OCI-LY7 (cell line): ENCODE data around the gene CRHR2. TPM values are rescaled to one million over a fixed set of nuclear protein-coding genes. Genes with fewer than 3 reads are reported as not detected.

Experiments used
- BruUV-seq: library from RNA; stranded (reverse); fragments of 400-500 nt; replicated peaks from 2 replicates; lab custom pipeline; 2021; lab: Mats Ljungman, UMichigan
- CTCF ChIA-PET: fragments of 300-600 bp; sonication (Branson Sonifier 250); formaldehyde crosslinking; loops from one replicate; lab custom pipeline; 2022; ENCODE audit warnings: antibody characterized with exemption; ENCODE audit not compliant: unreplicated experiment; lab: Charles Lee
- POLR2A ChIA-PET: fragments of 300-600 bp; sonication (Branson Sonifier 250); formaldehyde crosslinking; loops from one replicate; lab custom pipeline; 2022; ENCODE audit warnings: antibody characterized with exemption; lab: Charles Lee
- DNase-seq: peaks from one replicate; pipeline ENCODE4 v3.0.0-alpha.2; 2015; ENCODE audit warnings: low spot score
- H2AFZ ChIP-seq: fragments of 200-600 bp; sonication (generic), shearing (Covaris generic); 2 replicates; pipeline ENCODE4 v1.6.1; 2014; ENCODE audit warnings: mild to moderate bottlenecking, antibody characterized with exemption, low read length, moderate library complexity
- H3K27ac ChIP-seq: fragments of 200-600 bp; sonication (generic); 2 replicates; pipeline ENCODE4 v1.5.1; 2014; ENCODE audit warnings: mixed run types, low read depth, mild to moderate bottlenecking, moderate library complexity, low read length, inconsistent platforms; ENCODE audit not compliant: poor library complexity, severe bottlenecking
- H3K36me3 ChIP-seq: fragments of 200-600 bp; sonication (generic); 2 replicates; pipeline ENCODE4 v1.6.1; 2014; ENCODE audit warnings: mild to moderate bottlenecking, antibody characterized with exemption, low read length, moderate library complexity, mixed read lengths; ENCODE audit not compliant: insufficient read depth
- H3K4me1 ChIP-seq: fragments of 200-600 bp; sonication (generic); 2 replicates; pipeline ENCODE4 v1.5.1; 2014; ENCODE audit warnings: mild to moderate bottlenecking, low read length; ENCODE audit not compliant: insufficient read depth, poor library complexity, severe bottlenecking
- H3K4me2 ChIP-seq: fragments of 200-600 bp; sonication (generic); 2 replicates; pipeline ENCODE4 v1.6.1; 2014; ENCODE audit warnings: mild to moderate bottlenecking, low read length
- H3K4me3 ChIP-seq: fragments of 200-600 bp; sonication (generic); 2 replicates; pipeline ENCODE4 v1.5.1; 2014; ENCODE audit warnings: mild to moderate bottlenecking, low read depth, low read length; ENCODE audit not compliant: poor library complexity, severe bottlenecking
- H3K79me2 ChIP-seq: fragments of 200-600 bp; sonication (generic); 2 replicates; pipeline ENCODE4 v1.6.1; 2016; ENCODE audit warnings: low read depth, mild to moderate bottlenecking, low read length, moderate library complexity, mixed read lengths; ENCODE audit not compliant: insufficient read depth
- H3K9me2 ChIP-seq: fragments of 200-600 bp; sonication (generic); 2 replicates; pipeline ENCODE4 v1.6.1; 2016; ENCODE audit warnings: mild to moderate bottlenecking, low read length, mixed read lengths; ENCODE audit not compliant: insufficient read depth
- H3K9me3 ChIP-seq: fragments of 200-600 bp; sonication (generic); 2 replicates; pipeline ENCODE4 v1.6.1; 2014; ENCODE audit warnings: mild to moderate bottlenecking, mixed run types, low read length, mixed read lengths
- H4K20me1 ChIP-seq: fragments of 200-600 bp; sonication (generic); 2 replicates; pipeline ENCODE4 v1.6.1; 2014; ENCODE audit warnings: mild to moderate bottlenecking, antibody characterized with exemption, low read length, moderate library complexity, mixed read lengths; ENCODE audit not compliant: insufficient read depth
- EZH2phosphoT487 ChIP-seq: fragments of 200-600 bp; sonication (generic); IDR thresholded peaks from 2 replicates; pipeline ENCODE4 v1.6.1; 2018; ENCODE audit warnings: low read depth, borderline replicate concordance, mild to moderate bottlenecking, mixed run types, antibody characterized with exemption, low read length, moderate library complexity, mixed read lengths
- intact Hi-C: fragments of 100-400 bp; cut with micrococcal nuclease; formaldehyde crosslinking; loops from one replicate; pipeline ENCODE4 v1.10.0; 2022; ENCODE audit not compliant: unreplicated experiment
- total RNA-seq, 2 experiments: library from RNA; depleted of rRNA in 1 of 2; stranded (reverse); fragments of >200 nt in 1 of 2; shearing (Covaris generic) in 1 of 2; gene quantifications; 2 replicates each; pipeline ENCODE4 v1.2.3, GENCODE V29; 2014 to 2022
- TF ChIP-seq, protein P1 (sequence below): fragments of 200-600 bp; sonication (generic); conservative IDR thresholded peaks from 2 replicates; pipeline ENCODE4 v1.5.1; 2014; ENCODE audit warnings: mild to moderate bottlenecking, antibody characterized with exemption, low read length, moderate library complexity, mixed read lengths

CRHR2 gene
- total RNA-seq, 2 experiments from 2014 or later: not detected

DNA sequence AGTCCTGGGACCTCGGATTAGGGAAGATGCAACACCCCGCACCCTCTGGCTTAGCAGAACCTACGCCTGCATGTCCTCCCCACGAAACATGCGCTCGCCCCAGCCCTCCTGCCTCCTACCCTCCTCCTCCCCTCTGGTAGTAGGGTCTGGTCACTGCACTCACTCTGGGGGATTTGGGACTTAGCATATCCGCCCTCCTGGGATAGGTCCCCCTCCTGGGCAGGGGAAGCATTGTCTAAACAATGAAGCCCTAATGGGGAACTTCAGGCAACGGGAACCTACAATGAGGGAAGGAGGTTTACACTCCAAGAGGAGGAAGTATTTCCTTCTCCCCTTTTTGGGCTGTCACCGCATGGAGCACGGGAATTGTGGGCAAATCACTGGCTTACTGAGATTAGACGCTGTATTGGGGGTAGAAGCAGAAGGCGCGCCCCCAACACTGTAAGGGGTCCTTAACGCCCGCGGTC is 892 bp downstream of the CRHR2 start:
- Histone ChIP-seq H3K4me2 (no peak overlapping the region), H3K4me1 (no peaks in the 10 kb centered on the region), H2AFZ (no peak overlapping the region), H3K36me3 (no peaks in the 10 kb centered on the region), H3K9me2 (no peaks in the 10 kb centered on the region), H3K27ac (no peak overlapping the region), H3K79me2 (no peaks in the 10 kb centered on the region), H3K4me3 (no peak overlapping the region), H4K20me1 (no peaks in the 10 kb centered on the region), H3K9me3 (no peaks in the 10 kb centered on the region)
- POLR2A ChIA-PET: no interaction called here
- no peak for DNase-seq
- CTCF ChIA-PET: interaction anchor here (0.6 kb wide), 1 partner anchor 22 kb away, joined by 3 read pairs; no protein-coding TSS in a partner anchor
- intact Hi-C loops: no loop called here
- TF ChIP-seq, protein P1, sequence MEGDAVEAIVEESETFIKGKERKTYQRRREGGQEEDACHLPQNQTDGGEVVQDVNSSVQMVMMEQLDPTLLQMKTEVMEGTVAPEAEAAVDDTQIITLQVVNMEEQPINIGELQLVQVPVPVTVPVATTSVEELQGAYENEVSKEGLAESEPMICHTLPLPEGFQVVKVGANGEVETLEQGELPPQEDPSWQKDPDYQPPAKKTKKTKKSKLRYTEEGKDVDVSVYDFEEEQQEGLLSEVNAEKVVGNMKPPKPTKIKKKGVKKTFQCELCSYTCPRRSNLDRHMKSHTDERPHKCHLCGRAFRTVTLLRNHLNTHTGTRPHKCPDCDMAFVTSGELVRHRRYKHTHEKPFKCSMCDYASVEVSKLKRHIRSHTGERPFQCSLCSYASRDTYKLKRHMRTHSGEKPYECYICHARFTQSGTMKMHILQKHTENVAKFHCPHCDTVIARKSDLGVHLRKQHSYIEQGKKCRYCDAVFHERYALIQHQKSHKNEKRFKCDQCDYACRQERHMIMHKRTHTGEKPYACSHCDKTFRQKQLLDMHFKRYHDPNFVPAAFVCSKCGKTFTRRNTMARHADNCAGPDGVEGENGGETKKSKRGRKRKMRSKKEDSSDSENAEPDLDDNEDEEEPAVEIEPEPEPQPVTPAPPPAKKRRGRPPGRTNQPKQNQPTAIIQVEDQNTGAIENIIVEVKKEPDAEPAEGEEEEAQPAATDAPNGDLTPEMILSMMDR: no peak
- no peak for TF ChIP-seq EZH2phosphoT487
- BruUV-seq: no TSS peak

DNA sequence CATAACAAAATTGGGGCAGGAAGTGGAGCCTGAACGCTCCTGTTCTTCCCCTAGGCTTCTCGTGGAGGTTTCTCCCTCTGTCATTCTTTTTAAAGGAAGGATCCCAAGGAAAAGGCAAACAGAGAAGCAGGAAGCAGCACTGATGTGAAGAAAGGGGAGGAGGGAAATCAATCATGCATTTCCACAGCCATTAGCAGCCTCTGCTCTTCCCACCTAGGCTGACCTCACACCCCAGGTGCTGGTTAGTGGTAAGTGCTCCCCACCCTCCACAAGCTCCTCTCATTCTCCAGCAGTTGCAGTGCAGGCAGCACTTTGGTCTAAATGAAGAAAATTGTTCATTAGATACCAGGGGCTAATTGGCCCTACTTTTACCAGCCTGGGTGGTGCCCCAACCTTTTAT is 2.6 kb downstream of the CRHR2 start:
- no peak for DNase-seq
- H3K36me3 ChIP-seq: no peaks in the 10 kb centered on the region
- H3K4me2 ChIP-seq: no peak overlapping the region
- no peaks in the 10 kb centered on the region for H3K9me3 ChIP-seq
- H3K79me2 ChIP-seq: no peaks in the 10 kb centered on the region
- no TSS peak for BruUV-seq
- intact Hi-C loops: no loop called here
- TF ChIP-seq EZH2phosphoT487: no peak
- TF ChIP-seq, protein P1: no peak
- no peaks in the 10 kb centered on the region for H3K9me2 ChIP-seq
- H3K27ac ChIP-seq: no peak overlapping the region
- no peak overlapping the region for H3K4me3 ChIP-seq
- CTCF ChIA-PET: interaction anchor here (1.0 kb wide), 1 partner anchor 61 kb away, joined by 5 read pairs; no protein-coding TSS in a partner anchor
- no peak overlapping the region for H2AFZ ChIP-seq
- POLR2A ChIA-PET: interaction anchor here (0.6 to 1.8 kb wide), 2 partner anchors 18 to 93 kb away, joined by 3 to 7 read pairs; no protein-coding TSS in a partner anchor
- H4K20me1 ChIP-seq: no peaks in the 10 kb centered on the region
- H3K4me1 ChIP-seq: no peaks in the 10 kb centered on the region

- no peaks in the 10 kb centered on the region for H3K9me2 ChIP-seq
- H3K9me3 ChIP-seq: no peaks in the 10 kb centered on the region
- no peak overlapping the region for H3K4me2 ChIP-seq
- H3K4me3 ChIP-seq: no peak overlapping the region
- H2AFZ ChIP-seq: no peak overlapping the region
- intact Hi-C loops: no loop called here
- H4K20me1 ChIP-seq: no peaks in the 10 kb centered on the region; the same call in 1 of the 2 replicates
- no peak overlapping the region for H3K27ac ChIP-seq
- no peaks in the 10 kb centered on the region for H3K4me1 ChIP-seq
- ChIA-PET CTCF (interaction anchor here (1.0 kb wide), 1 partner anchor 62 kb away, joined by 5 read pairs; no protein-coding TSS in a partner anchor), POLR2A (interaction anchor here (0.6 to 1.8 kb wide), 2 partner anchors 19 to 92 kb away, joined by 3 to 7 read pairs; no protein-coding TSS in a partner anchor)
- no peaks in the 10 kb centered on the region for H3K79me2 ChIP-seq
- BruUV-seq: no TSS peak
- no peaks in the 10 kb centered on the region for H3K36me3 ChIP-seq
- TF ChIP-seq, protein P1: no peak
- TF ChIP-seq EZH2phosphoT487: no peak
- no peak for DNase-seq
Measured at GRCh38 chr7:30678805-30679204, 3.5 kb downstream of the CRHR2 start.
